HepG2 (cell line): ENCODE data around the gene GPR162. TPM values are rescaled to one million over a fixed set of nuclear protein-coding genes. Genes with fewer than 3 reads are reported as not detected.

Experiments
- AKAP8 ChIP-seq: sonication (generic); formaldehyde crosslinking; IDR thresholded peaks from 2 replicates; pipeline ENCODE4 v1.5.1; 2020; ENCODE audit warnings: mild to moderate bottlenecking, missing genetic modification reagents
- ARNTL ChIP-seq: sonication (generic); formaldehyde crosslinking; IDR thresholded peaks from 2 replicates; pipeline ENCODE4 v1.4.0; 2020; ENCODE audit warnings: mild to moderate bottlenecking, missing genetic modification reagents
- DPF2 ChIP-seq: sonication (generic); formaldehyde crosslinking; IDR thresholded peaks from 2 replicates; pipeline ENCODE4 v1.4.0; 2020; ENCODE audit warnings: mild to moderate bottlenecking, low read depth, missing genetic modification reagents, borderline replicate concordance
- FOXA3 ChIP-seq: IDR thresholded peaks from 2 replicates; pipeline ENCODE4 v1.6.1; 2016; ENCODE audit warnings: missing genetic modification reagents, missing compliant biosample characterization
- FOXP1 ChIP-seq, 2 experiments: fragments of 450-650 bp in 1 of 2; IDR thresholded peaks; 2 replicates each; pipeline ENCODE4 v1.6.1; 2017 to 2018; ENCODE audit warnings: antibody characterized with exemption in 1 of 2
- HNRNPL ChIP-seq: fragments of 200-400 bp; formaldehyde crosslinking; IDR thresholded peaks from 2 replicates; pipeline ENCODE4 v1.6.1; 2017; ENCODE audit warnings: mild to moderate bottlenecking, low read depth, low read length
- KDM6A ChIP-seq: IDR thresholded peaks from 2 replicates; pipeline ENCODE4 v1.6.1; 2016; ENCODE audit warnings: low read depth
- LCORL ChIP-seq, 2 experiments: fragments of 450-650 bp in 1 of 2; sonication (generic) in 1 of 2; formaldehyde crosslinking in 1 of 2; IDR thresholded peaks; 2 replicates each; pipeline versions ENCODE4 v1.5.0 to v1.6.1; 2017 to 2020; ENCODE audit warnings: antibody characterized with exemption in 1 of 2, missing genetic modification reagents in 1 of 2
- MYC ChIP-seq: sonication (generic); formaldehyde crosslinking; IDR thresholded peaks from 2 replicates; pipeline ENCODE4 v1.9.0; 2021; ENCODE audit warnings: missing genetic modification reagents, borderline replicate concordance
- NAIF1 ChIP-seq: sonication (generic); formaldehyde crosslinking; IDR thresholded peaks from 2 replicates; pipeline ENCODE4 v1.5.0; 2020; ENCODE audit warnings: mild to moderate bottlenecking, missing genetic modification reagents, borderline replicate concordance
- PAWR ChIP-seq: sonication (generic); formaldehyde crosslinking; IDR thresholded peaks from 2 replicates; pipeline ENCODE4 v1.4.0; 2020; ENCODE audit warnings: missing genetic modification reagents, mild to moderate bottlenecking, borderline replicate concordance
- SIN3A ChIP-seq: IDR thresholded peaks from 2 replicates; pipeline ENCODE4 v1.6.1; 2011; ENCODE audit warnings: low read depth, mild to moderate bottlenecking, control low read depth, low read length, borderline replicate concordance
- SRF ChIP-seq: IDR thresholded peaks from 2 replicates; pipeline ENCODE4 v1.6.1; 2011; ENCODE audit warnings: mild to moderate bottlenecking, low read depth, low read length, moderate library complexity
- SYNCRIP ChIP-seq: fragments of 200-400 bp; formaldehyde crosslinking; IDR thresholded peaks from 2 replicates; pipeline ENCODE4 v1.6.1; 2018; ENCODE audit warnings: mild to moderate bottlenecking, low read depth, low read length; ENCODE audit not compliant: insufficient read depth
- TEAD3 ChIP-seq: optimal IDR thresholded peaks from 2 replicates; pipeline ENCODE3; 2016; ENCODE audit warnings: borderline replicate concordance
- ZFP82 ChIP-seq: sonication (generic); formaldehyde crosslinking; IDR thresholded peaks from 2 replicates; pipeline ENCODE4 v1.5.1; 2020; ENCODE audit warnings: mild to moderate bottlenecking, missing genetic modification reagents, borderline replicate concordance
- ZNF605 ChIP-seq: sonication (generic); formaldehyde crosslinking; IDR thresholded peaks from 2 replicates; pipeline ENCODE4 v1.8.0; 2022; ENCODE audit warnings: mild to moderate bottlenecking, missing genetic modification reagents
- ZNF772 ChIP-seq: sonication (generic); formaldehyde crosslinking; IDR thresholded peaks from 2 replicates; pipeline ENCODE4 v1.5.0; 2020; ENCODE audit warnings: mild to moderate bottlenecking, missing genetic modification reagents
- ZNF788 ChIP-seq: sonication (generic); formaldehyde crosslinking; IDR thresholded peaks from 2 replicates; pipeline ENCODE4 v1.5.0; 2020; ENCODE audit warnings: mild to moderate bottlenecking, missing genetic modification reagents, borderline replicate concordance
- polyA plus RNA-seq, 8 experiments: library from polyadenylated mRNA; depleted of rRNA in 3 of 8; stranded (reverse) in 7 of 8; unstranded in 1 of 8; fragments of >200 nt; fragmentation: Illumina TruSeq in 4 of 8; extraction: Trizol in 4 of 8; gene quantifications; 2 replicates each; pipeline versions ENCODE4 v1.2.1 to v1.2.3, GENCODE V29; 2011 to 2016; ENCODE audit warnings: low read depth in 4 of 8, missing spikeins in 1 of 8, mixed read lengths in 1 of 8; ENCODE audit not compliant: insufficient read depth in 1 of 8
- total RNA-seq, 5 experiments: library from RNA; depleted of rRNA; stranded (reverse); fragments of >200 nt; fragmentation: Illumina TruSeq; extraction: Trizol; gene quantifications; 2 replicates each; pipeline ENCODE4 v1.2.3, GENCODE V29; 2016; ENCODE audit warnings: low read depth in 1 of 5
- TF ChIP-seq, protein P1 (sequence below): sonication (generic); formaldehyde crosslinking; IDR thresholded peaks from 2 replicates; pipeline ENCODE4 v1.4.0; 2020; ENCODE audit warnings: missing genetic modification reagents; ENCODE audit errors: not compliant biosample characterization
- TF ChIP-seq, protein P2 (sequence below): sonication (generic); formaldehyde crosslinking; IDR thresholded peaks from 2 replicates; pipeline ENCODE4 v1.5.0; 2020; ENCODE audit warnings: mild to moderate bottlenecking, missing genetic modification reagents, borderline replicate concordance
- TF ChIP-seq, protein P3 (sequence below): sonication (generic); formaldehyde crosslinking; IDR thresholded peaks from 2 replicates; pipeline ENCODE4 v1.9.0; 2022; ENCODE audit warnings: low read depth, missing genetic modification reagents
- TF ChIP-seq, protein P4 (sequence below): IDR thresholded peaks from 2 replicates; pipeline ENCODE4 v1.6.1; 2016; ENCODE audit warnings: missing biosample characterization, missing genetic modification reagents, low read depth

GPR162 gene
- total and polyA plus RNA-seq, 2 of the 13 experiments (the other 11 are each of a cell fraction or from before 2014, with no cell fraction given) = 0.08 TPM; not detected in 1

DNA sequence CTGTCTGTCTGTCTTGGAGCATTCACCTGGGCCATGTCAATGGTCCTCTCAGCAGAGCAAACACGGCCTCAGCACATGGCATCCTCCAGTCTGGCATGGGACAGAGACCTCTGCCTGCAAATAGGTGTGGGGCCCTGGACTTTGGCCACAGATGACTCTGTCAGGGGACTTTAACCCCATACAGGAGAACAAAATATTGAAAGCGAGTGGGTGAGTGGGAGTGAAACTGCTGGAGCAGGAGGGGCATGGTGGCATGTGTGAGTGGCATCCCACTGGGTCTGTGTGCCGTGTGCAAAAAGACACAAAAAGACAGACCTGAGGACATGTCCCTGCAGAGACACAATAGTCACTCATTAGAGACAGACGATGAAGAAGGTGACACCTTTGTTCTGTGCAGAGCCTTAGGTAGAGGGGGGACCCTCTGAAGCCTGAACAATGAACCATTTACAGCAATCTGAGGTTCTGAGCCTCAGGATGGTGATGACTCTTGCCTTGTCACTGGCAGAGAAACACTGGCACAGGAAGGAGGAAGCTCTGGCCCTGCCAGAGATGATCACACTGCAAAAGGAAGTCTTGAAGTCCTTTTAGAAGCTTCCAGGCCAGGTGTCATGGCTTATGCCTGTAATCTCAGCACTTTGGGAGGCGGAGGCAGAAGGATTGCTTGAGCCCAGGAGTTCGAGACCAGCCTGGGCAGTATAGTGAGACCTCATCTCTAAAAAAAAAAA is 41.8 kb upstream of the GPR162 start (continued):
- TF ChIP-seq, protein P1, sequence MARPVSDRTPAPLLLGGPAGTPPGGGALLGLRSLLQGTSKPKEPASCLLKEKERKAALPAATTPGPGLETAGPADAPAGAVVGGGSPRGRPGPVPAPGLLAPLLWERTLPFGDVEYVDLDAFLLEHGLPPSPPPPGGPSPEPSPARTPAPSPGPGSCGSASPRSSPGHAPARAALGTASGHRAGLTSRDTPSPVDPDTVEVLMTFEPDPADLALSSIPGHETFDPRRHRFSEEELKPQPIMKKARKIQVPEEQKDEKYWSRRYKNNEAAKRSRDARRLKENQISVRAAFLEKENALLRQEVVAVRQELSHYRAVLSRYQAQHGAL (CRISPR knock-in tag) = no peak
- 0 out of 2 replicates have a peak, but pooled peaks have one; percentile 30 for TF ChIP-seq KDM6A (CRISPR knock-in tag)
- no peak for TF ChIP-seq FOXP1 (IDR thresholded peaks at IDR 0.05)
- TF ChIP-seq FOXP1 (CRISPR knock-in tag; IDR thresholded peaks at IDR 0.05) = no peak
- 0 out of 2 replicates have a peak, but pooled peaks have one; percentile 37 for TF ChIP-seq ZFP82 (CRISPR knock-in tag)
- peak; percentile 50; the same call in 1 of the 2 replicates for TF ChIP-seq MYC (CRISPR knock-in tag)
- TF ChIP-seq SRF = no peak
- TF ChIP-seq SYNCRIP = no peak
- TF ChIP-seq ZNF772 (CRISPR knock-in tag) = peak; percentile 40; the same call in 1 of the 2 replicates
- TF ChIP-seq TEAD3 (CRISPR knock-in tag) = peak; percentile 22
- TF ChIP-seq, protein P2, sequence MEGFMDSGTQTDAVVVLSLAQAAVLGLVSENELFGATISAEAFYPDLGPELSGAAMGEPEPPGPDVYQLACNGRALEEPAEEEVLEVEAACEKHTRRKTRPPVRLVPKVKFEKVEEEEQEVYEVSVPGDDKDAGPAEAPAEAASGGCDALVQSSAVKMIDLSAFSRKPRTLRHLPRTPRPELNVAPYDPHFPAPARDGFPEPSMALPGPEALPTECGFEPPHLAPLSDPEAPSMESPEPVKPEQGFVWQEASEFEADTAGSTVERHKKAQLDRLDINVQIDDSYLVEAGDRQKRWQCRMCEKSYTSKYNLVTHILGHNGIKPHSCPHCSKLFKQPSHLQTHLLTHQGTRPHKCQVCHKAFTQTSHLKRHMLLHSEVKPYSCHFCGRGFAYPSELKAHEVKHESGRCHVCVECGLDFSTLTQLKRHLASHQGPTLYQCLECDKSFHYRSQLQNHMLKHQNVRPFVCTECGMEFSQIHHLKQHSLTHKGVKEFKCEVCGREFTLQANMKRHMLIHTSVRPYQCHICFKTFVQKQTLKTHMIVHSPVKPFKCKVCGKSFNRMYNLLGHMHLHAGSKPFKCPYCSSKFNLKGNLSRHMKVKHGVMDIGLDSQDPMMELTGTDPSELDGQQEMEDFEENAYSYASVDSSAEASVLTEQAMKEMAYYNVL = no peak
- TF ChIP-seq, protein P3, sequence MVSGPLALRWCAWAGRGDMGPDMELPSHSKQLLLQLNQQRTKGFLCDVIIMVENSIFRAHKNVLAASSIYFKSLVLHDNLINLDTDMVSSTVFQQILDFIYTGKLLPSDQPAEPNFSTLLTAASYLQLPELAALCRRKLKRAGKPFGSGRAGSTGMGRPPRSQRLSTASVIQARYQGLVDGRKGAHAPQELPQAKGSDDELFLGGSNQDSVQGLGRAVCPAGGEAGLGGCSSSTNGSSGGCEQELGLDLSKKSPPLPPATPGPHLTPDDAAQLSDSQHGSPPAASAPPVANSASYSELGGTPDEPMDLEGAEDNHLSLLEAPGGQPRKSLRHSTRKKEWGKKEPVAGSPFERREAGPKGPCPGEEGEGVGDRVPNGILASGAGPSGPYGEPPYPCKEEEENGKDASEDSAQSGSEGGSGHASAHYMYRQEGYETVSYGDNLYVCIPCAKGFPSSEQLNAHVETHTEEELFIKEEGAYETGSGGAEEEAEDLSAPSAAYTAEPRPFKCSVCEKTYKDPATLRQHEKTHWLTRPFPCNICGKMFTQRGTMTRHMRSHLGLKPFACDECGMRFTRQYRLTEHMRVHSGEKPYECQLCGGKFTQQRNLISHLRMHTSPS (CRISPR knock-in tag) = peak; percentile 67; the same call in 1 of the 2 replicates
- TF ChIP-seq FOXA3 (CRISPR knock-in tag) = peak; percentile 5; the same call in 1 of the 2 replicates
- no peak for TF ChIP-seq PAWR (CRISPR knock-in tag)
- TF ChIP-seq AKAP8 (CRISPR knock-in tag) = 0 out of 2 replicates have a peak, but pooled peaks have one; percentile 56
- no peak for TF ChIP-seq NAIF1 (CRISPR knock-in tag)
- TF ChIP-seq LCORL (IDR thresholded peaks at IDR 0.05) = no peak
- TF ChIP-seq LCORL (CRISPR knock-in tag; IDR thresholded peaks at IDR 0.05) = peak; percentile 73; the same call in 1 of the 2 replicates
- TF ChIP-seq SIN3A = 0 out of 2 replicates have a peak, but pooled peaks have one; percentile 33
- 0 out of 2 replicates have a peak, but pooled peaks have one; percentile 51 for TF ChIP-seq ZNF788 (CRISPR knock-in tag)
- 0 out of 2 replicates have a peak, but pooled peaks have one; percentile 36 for TF ChIP-seq ZNF605 (CRISPR knock-in tag)
- TF ChIP-seq, protein P4, sequence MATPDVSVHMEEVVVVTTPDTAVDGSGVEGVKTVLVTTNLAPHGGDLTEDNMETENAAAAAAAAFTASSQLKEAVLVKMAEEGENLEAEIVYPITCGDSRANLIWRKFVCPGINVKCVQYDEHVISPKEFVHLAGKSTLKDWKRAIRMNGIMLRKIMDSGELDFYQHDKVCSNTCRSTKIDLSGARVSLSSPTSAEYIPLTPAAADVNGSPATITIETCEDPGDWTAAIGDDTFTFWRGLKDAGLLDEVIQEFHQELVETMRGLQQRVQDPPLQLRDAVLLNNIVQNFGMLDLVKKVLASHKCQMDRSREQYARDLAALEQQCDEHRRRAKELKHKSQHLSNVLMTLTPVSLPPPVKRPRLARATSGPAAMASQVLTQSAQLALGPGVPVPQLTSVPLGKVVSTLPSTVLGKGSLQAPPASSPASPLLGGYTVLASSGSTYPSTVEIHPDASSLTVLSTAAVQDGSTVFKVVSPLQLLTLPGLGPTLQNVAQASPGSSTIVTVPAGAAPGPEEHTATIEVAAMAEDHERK = no peak
- TF ChIP-seq HNRNPL = peak; percentile 79; the same call in 1 of the 2 replicates
- TF ChIP-seq DPF2 (CRISPR knock-in tag) = no peak
- TF ChIP-seq ARNTL (CRISPR knock-in tag) = peak; percentile 77; the same call in 1 of the 2 replicates
